ENCODE measurements around the gene RAD1.

- TF ChIP-seq CTCF (IDR thresholded peaks at IDR 0.05) (no peak), POLR2A (IDR thresholded peaks at IDR 0.05) (no peak), EP300 (IDR thresholded peaks at IDR 0.05) (no peak)
Measured at GRCh38 chr5:34876275-34876674, 39.0 kb downstream of the RAD1 start.
